ENCODE data around the gene PRR20B.

- no peak for TF ChIP-seq POLR2A (IDR thresholded peaks at IDR 0.05; ENCODE audit: low read length)
- TF ChIP-seq GATA1 (IDR thresholded peaks at IDR 0.05; ENCODE audit: low read depth, low read length), result no peak
Observed at GRCh38 chr13:57123681-57124080, 23.6 kb upstream of the PRR20B start.
